ENCODE data around the gene MAP4K4.

GRCh38 chr2:101829429-101829828 is 131.9 kb downstream of the MAP4K4 start:
- TF ChIP-seq EZH2phosphoT487 (IDR thresholded peaks at IDR 0.05; ENCODE audit: borderline replicate concordance) = no peak
- no peak for TF ChIP-seq CTCF (conservative IDR thresholded peaks at IDR 0.05; ENCODE audit: low read length)
